ENCODE measurements around the gene PDIA3.
"Not testable (repeated sequence)": the region's sequence is repeated elsewhere in the genome, so short reads cannot be mapped to it uniquely, and the experiment has no call there.

PDIA3 gene

DNA sequence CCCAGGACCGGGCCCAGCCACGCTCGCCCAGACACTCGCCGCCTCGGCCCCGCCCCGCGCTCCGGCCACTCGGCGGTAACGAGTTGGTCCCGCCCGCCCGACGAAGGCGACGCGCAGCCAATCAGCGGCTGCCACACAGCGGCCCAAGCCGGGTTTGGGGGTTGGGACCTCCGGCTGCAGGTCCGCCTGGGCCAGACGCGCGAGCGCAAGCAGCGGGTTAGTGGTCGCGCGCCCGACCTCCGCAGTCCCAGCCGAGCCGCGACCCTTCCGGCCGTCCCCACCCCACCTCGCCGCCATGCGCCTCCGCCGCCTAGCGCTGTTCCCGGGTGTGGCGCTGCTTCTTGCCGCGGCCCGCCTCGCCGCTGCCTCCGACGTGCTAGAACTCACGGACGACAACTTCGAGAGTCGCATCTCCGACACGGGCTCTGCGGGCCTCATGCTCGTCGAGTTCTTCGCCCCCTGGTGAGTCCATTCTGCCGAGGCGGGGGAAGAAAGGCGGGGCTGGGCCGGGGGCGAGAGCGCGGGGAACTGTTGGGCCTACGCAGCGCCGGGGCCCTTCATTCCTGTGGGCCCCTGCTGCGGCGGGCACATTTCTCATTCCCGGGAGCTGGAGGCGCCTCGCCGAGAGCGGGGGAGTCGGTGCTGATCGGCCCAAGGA lies at the start of gene PDIA3:
Gene PDIA3 (plus strand): TSS at position 194 of the 658 bp plus-strand sequence. CDS start 102 bp downstream, at position 296.
- H3K9me3 ChIP-seq (ENCODE audit: control insufficient read depth, low read depth, low read length); H3K4me1 ChIP-seq (ENCODE audit: control insufficient read depth, low read depth, low read length); H3K27me3 ChIP-seq (ENCODE audit: control insufficient read depth, insufficient read depth, low read length); H3K36me3 ChIP-seq (ENCODE audit: control insufficient read depth, low read depth, low read length): not testable (repeated sequence)
- Histone ChIP-seq H3K27ac (ENCODE audit: low read length) (peak within 1 kb of the TSS; percentile 22), H3K9ac (ENCODE audit: low read length) (peak within 1 kb of the TSS; percentile 71), H3K4me3 (ENCODE audit: low read length) (peak within 1 kb of the TSS; percentile 88)

- Histone ChIP-seq H3K27me3 (ENCODE audit: control insufficient read depth, insufficient read depth, low read length) (no peaks in the 10 kb centered on the region), H3K36me3 (ENCODE audit: control insufficient read depth, low read depth, low read length) (peaks cover 3% of the 10 kb centered on the region), H3K9ac (ENCODE audit: low read length) (no peak overlapping the region), H3K9me3 (ENCODE audit: control insufficient read depth, low read depth, low read length) (no peaks in the 10 kb centered on the region), H3K4me3 (ENCODE audit: low read length) (no peak overlapping the region), H3K27ac (ENCODE audit: low read length) (no peak overlapping the region), H3K4me1 (ENCODE audit: control insufficient read depth, low read depth, low read length) (no peaks in the 10 kb centered on the region)
Measured at GRCh38 chr15:43702174-43702573, 44.1 kb upstream of the PDIA3 start.

DNA sequence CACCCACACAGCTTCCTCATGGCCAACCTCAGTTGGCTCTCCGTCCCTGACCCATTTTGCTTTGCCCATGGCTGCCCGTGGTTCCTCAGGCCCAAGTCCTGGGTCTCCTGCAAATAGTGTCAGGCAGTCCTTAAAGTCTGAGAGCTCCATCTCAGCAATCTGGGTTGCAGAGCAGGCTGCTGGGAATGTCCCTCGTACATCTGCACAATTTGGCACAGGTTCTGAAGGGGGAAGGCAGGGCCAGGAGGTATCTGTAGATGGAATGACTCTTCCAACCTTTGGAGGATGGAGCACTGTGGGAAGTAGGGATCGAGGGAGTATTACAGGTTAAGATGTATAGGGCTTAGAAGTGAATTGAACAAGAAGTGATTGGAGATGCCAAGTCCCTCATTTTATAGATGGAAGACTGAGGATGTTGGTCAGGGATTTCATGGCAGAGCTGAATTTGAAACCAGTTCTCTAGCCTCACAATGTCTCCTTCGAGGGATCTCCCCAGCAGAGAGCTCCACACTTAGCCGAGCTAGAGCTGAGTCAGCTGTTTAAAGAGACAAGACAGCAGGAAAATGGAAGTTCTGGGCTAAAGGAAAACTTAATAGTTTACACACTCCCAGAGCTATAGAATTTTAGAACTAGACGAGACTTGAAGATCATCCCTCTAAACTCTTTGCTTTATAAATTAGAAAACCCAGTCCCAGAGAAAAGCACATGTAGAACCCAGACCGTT lies 43.4 kb upstream of the PDIA3 start:
- Histone ChIP-seq H3K4me3 (ENCODE audit: low read length) (no peak overlapping the region), H3K9me3 (ENCODE audit: control insufficient read depth, low read depth, low read length) (no peaks in the 10 kb centered on the region), H3K9ac (ENCODE audit: low read length) (no peak overlapping the region), H3K36me3 (ENCODE audit: control insufficient read depth, low read depth, low read length) (no peaks in the 10 kb centered on the region), H3K27me3 (ENCODE audit: control insufficient read depth, insufficient read depth, low read length) (no peaks in the 10 kb centered on the region), H3K27ac (ENCODE audit: low read length) (no peak overlapping the region), H3K4me1 (ENCODE audit: control insufficient read depth, low read depth, low read length) (no peaks in the 10 kb centered on the region)

- H3K4me1 ChIP-seq (ENCODE audit: control insufficient read depth, low read depth, low read length); H3K4me3 ChIP-seq (ENCODE audit: low read length); H3K9me3 ChIP-seq (ENCODE audit: control insufficient read depth, low read depth, low read length); H3K9ac ChIP-seq (ENCODE audit: low read length); H3K27me3 ChIP-seq (ENCODE audit: control insufficient read depth, insufficient read depth, low read length); H3K27ac ChIP-seq (ENCODE audit: low read length); H3K36me3 ChIP-seq (ENCODE audit: control insufficient read depth, low read depth, low read length): not testable (repeated sequence)
Measured at GRCh38 chr15:43710431-43711131, 35.7 kb upstream of the PDIA3 start.

- Histone ChIP-seq H3K27ac (ENCODE audit: low read length) (no peak overlapping the region), H3K4me1 (ENCODE audit: control insufficient read depth, low read depth, low read length) (no peaks in the 10 kb centered on the region), H3K36me3 (ENCODE audit: control insufficient read depth, low read depth, low read length) (no peaks in the 10 kb centered on the region), H3K9ac (ENCODE audit: low read length) (no peak overlapping the region), H3K9me3 (ENCODE audit: control insufficient read depth, low read depth, low read length) (no peaks in the 10 kb centered on the region), H3K27me3 (ENCODE audit: control insufficient read depth, insufficient read depth, low read length) (no peaks in the 10 kb centered on the region), H3K4me3 (ENCODE audit: low read length) (no peak overlapping the region)
Measured at GRCh38 chr15:43723151-43723550, 23.1 kb upstream of the PDIA3 start.

- H3K4me1 ChIP-seq (ENCODE audit: control insufficient read depth, low read depth, low read length); H3K36me3 ChIP-seq (ENCODE audit: control insufficient read depth, low read depth, low read length); H3K27me3 ChIP-seq (ENCODE audit: control insufficient read depth, insufficient read depth, low read length); H3K9ac ChIP-seq (ENCODE audit: low read length); H3K9me3 ChIP-seq (ENCODE audit: control insufficient read depth, low read depth, low read length); H3K4me3 ChIP-seq (ENCODE audit: low read length); H3K27ac ChIP-seq (ENCODE audit: low read length): not testable (repeated sequence)
Measured at GRCh38 chr15:43726306-43726705, 19.9 kb upstream of the PDIA3 start.

GRCh38 chr15:43728053-43728725 lies 18.0 kb upstream of the PDIA3 start:
- H3K4me3 ChIP-seq (ENCODE audit: low read length); H3K9ac ChIP-seq (ENCODE audit: low read length); H3K27ac ChIP-seq (ENCODE audit: low read length); H3K27me3 ChIP-seq (ENCODE audit: control insufficient read depth, insufficient read depth, low read length); H3K9me3 ChIP-seq (ENCODE audit: control insufficient read depth, low read depth, low read length); H3K4me1 ChIP-seq (ENCODE audit: control insufficient read depth, low read depth, low read length); H3K36me3 ChIP-seq (ENCODE audit: control insufficient read depth, low read depth, low read length): not testable (repeated sequence)

GRCh38 chr15:43735416-43735815 lies 10.8 kb upstream of the PDIA3 start:
- Histone ChIP-seq H3K9ac (ENCODE audit: low read length) (no peak overlapping the region), H3K36me3 (ENCODE audit: control insufficient read depth, low read depth, low read length) (no peaks in the 10 kb centered on the region), H3K4me3 (ENCODE audit: low read length) (no peak overlapping the region)

GRCh38 chr15:43746903-43747309 lies 668 bp downstream of the PDIA3 start:
- not testable (repeated sequence) for H3K27ac ChIP-seq (ENCODE audit: low read length); H3K4me1 ChIP-seq (ENCODE audit: control insufficient read depth, low read depth, low read length); H3K9me3 ChIP-seq (ENCODE audit: control insufficient read depth, low read depth, low read length); H3K36me3 ChIP-seq (ENCODE audit: control insufficient read depth, low read depth, low read length); H3K27me3 ChIP-seq (ENCODE audit: control insufficient read depth, insufficient read depth, low read length)
- H3K9ac ChIP-seq (ENCODE audit: low read length) = peak overlapping the region; percentile 71
- peak overlapping the region; percentile 88 for H3K4me3 ChIP-seq (ENCODE audit: low read length)

More at GRCh38 chr15:43735416-43735815, 10.8 kb upstream of the PDIA3 start:
- Histone ChIP-seq H3K4me1 (ENCODE audit: control insufficient read depth, low read depth, low read length) (no peaks in the 10 kb centered on the region), H3K27me3 (ENCODE audit: control insufficient read depth, insufficient read depth, low read length) (no peaks in the 10 kb centered on the region), H3K27ac (ENCODE audit: low read length) (no peak overlapping the region), H3K9me3 (ENCODE audit: control insufficient read depth, low read depth, low read length) (no peaks in the 10 kb centered on the region)

DNA sequence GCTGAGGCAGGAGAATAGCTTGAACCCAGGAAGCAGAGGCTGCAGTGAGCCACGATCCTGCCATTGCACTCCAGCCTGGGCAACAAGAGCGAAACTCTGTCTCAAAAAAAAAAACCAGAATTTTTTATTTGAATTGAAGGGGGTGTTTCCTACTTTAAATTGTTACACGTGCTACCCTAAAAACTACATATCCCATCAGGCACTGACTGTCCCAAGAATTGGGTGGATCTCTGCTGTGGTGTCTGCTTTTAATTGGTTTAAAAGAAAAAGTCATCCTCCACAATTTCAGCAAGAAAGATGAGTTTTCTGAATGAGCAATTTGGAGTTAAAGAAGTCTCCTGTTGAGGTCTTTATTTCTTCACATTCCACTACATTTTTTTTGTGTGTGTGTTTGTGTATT lies 2.1 kb downstream of the PDIA3 start:
- H3K9ac ChIP-seq (ENCODE audit: low read length) = no peak overlapping the region
- peak overlapping the region; percentile 88 for H3K4me3 ChIP-seq (ENCODE audit: low read length)
- peaks cover 23% of the 10 kb centered on the region for H3K36me3 ChIP-seq (ENCODE audit: control insufficient read depth, low read depth, low read length)
- no peaks in the 10 kb centered on the region for H3K9me3 ChIP-seq (ENCODE audit: control insufficient read depth, low read depth, low read length)
- H3K27ac ChIP-seq (ENCODE audit: low read length) = no peak overlapping the region
- H3K4me1 ChIP-seq (ENCODE audit: control insufficient read depth, low read depth, low read length) = no peaks in the 10 kb centered on the region
- no peaks in the 10 kb centered on the region for H3K27me3 ChIP-seq (ENCODE audit: control insufficient read depth, insufficient read depth, low read length)

GRCh38 chr15:43749690-43750345 lies 3.6 kb downstream of the PDIA3 start:
- Histone ChIP-seq H3K4me3 (ENCODE audit: low read length) (no peak overlapping the region), H3K4me1 (ENCODE audit: control insufficient read depth, low read depth, low read length) (no peaks in the 10 kb centered on the region), H3K36me3 (ENCODE audit: control insufficient read depth, low read depth, low read length) (peaks cover 35% of the 10 kb centered on the region), H3K27ac (ENCODE audit: low read length) (no peak overlapping the region), H3K27me3 (ENCODE audit: control insufficient read depth, insufficient read depth, low read length) (no peaks in the 10 kb centered on the region), H3K9ac (ENCODE audit: low read length) (no peak overlapping the region), H3K9me3 (ENCODE audit: control insufficient read depth, low read depth, low read length) (no peaks in the 10 kb centered on the region)
